ENCODE results near the gene ELL2.
"Not testable (repeated sequence)": the region's sequence is repeated elsewhere in the genome, so short reads cannot be mapped to it uniquely, and the experiment has no call there.

Gene ELL2

DNA sequence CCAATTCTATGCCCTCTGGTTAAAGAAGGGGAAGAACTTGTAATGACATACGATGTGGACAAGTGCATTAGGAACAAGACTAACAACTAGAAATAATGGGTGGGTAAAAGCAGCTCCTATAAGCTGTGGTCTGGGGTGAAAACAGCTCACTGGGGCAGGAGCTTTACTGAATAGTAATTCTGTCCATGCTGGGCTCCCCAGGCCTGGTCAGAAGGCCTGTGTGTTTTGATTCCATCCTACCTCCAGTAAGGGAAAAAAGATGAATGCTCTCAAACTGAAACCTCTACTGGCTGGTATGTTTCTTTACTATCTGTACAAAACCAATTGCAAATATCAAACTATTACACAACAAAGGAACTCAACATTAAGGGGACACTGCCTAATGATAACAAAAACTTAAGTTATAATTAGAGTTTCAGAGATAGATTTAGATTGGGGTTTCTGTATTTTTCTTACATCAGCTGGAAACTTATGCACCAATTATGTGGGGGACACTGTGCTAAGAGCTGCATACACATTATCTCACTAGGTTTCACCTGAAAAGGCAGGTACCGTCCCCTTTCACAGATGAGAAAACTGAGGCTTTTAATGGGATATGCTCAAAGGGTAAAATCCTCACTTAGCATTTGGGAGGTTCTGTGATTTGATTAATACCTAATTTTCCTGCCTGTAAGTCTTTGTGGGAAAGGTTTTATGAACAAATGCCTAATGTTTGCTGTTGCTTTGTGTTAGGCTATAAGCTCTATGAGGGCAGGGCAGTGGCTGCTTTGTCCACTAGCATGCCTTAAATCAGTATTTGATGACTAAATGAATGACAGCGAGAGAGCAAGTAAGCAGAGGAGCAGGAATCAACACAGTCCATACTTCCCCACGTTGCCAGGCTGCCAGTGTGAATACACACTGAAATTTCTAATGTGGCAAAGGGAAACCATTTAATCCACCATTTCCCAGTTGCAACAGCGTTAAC is 53.6 kb downstream of the ELL2 start:
- no peaks in the 10 kb centered on the region for H3K4me1 ChIP-seq (ENCODE audit: control insufficient read depth, insufficient read depth, low read length)
- H3K4me3 ChIP-seq (ENCODE audit: low read length) = no peak overlapping the region
- no peaks in the 10 kb centered on the region for H3K27me3 ChIP-seq (ENCODE audit: control insufficient read depth, insufficient read depth, low read length)
- H3K9ac ChIP-seq (ENCODE audit: low read length) = no peak overlapping the region
- no peaks in the 10 kb centered on the region for H3K36me3 ChIP-seq (ENCODE audit: control insufficient read depth, insufficient read depth, low read length)
- no peak overlapping the region for H3K27ac ChIP-seq (ENCODE audit: low read depth, low read length)

- Histone ChIP-seq H3K4me3 (ENCODE audit: low read length) (no peak overlapping the region), H3K9ac (ENCODE audit: low read length) (no peak overlapping the region), H3K27ac (ENCODE audit: low read depth, low read length) (no peak overlapping the region), H3K36me3 (ENCODE audit: control insufficient read depth, insufficient read depth, low read length) (no peaks in the 10 kb centered on the region), H3K4me1 (ENCODE audit: control insufficient read depth, insufficient read depth, low read length) (no peaks in the 10 kb centered on the region), H3K27me3 (ENCODE audit: control insufficient read depth, insufficient read depth, low read length) (no peaks in the 10 kb centered on the region)
Observed at GRCh38 chr5:95907067-95907705, 54.5 kb downstream of the ELL2 start.

- H3K27me3 ChIP-seq (ENCODE audit: control insufficient read depth, insufficient read depth, low read length); H3K36me3 ChIP-seq (ENCODE audit: control insufficient read depth, insufficient read depth, low read length); H3K27ac ChIP-seq (ENCODE audit: low read depth, low read length); H3K4me3 ChIP-seq (ENCODE audit: low read length); H3K4me1 ChIP-seq (ENCODE audit: control insufficient read depth, insufficient read depth, low read length); H3K9ac ChIP-seq (ENCODE audit: low read length): not testable (repeated sequence)
Observed at GRCh38 chr5:95906398-95906797, 55.3 kb downstream of the ELL2 start.

DNA sequence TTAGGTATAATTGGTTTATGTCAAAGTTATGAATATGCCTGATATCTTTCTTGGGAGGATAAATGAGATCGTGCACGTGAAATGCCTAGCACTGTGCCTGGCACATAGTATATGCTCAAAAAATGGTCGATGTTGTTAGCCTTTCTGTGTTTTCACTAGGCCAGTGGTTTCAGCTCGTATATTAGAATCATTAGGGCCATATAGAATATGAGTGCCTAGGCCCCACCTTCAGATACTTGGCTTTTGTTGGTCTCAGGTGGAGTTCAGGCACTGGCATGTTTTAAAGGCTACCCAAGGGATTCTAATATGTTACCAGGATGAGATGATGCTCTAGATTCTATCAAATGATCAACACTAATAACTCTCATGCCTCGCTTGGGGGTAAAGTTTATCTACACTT is 56.8 kb downstream of the ELL2 start:
- H3K9ac ChIP-seq (ENCODE audit: low read length) = no peak overlapping the region
- H3K4me3 ChIP-seq (ENCODE audit: low read length) = no peak overlapping the region
- H3K27me3 ChIP-seq (ENCODE audit: control insufficient read depth, insufficient read depth, low read length) = no peaks in the 10 kb centered on the region
- H3K36me3 ChIP-seq (ENCODE audit: control insufficient read depth, insufficient read depth, low read length) = no peaks in the 10 kb centered on the region
- H3K27ac ChIP-seq (ENCODE audit: low read depth, low read length) = no peak overlapping the region
- no peaks in the 10 kb centered on the region for H3K4me1 ChIP-seq (ENCODE audit: control insufficient read depth, insufficient read depth, low read length)

GRCh38 chr5:95903838-95904237 is 57.8 kb downstream of the ELL2 start:
- Histone ChIP-seq H3K27ac (ENCODE audit: low read depth, low read length) (no peak overlapping the region), H3K36me3 (ENCODE audit: control insufficient read depth, insufficient read depth, low read length) (no peaks in the 10 kb centered on the region)

DNA sequence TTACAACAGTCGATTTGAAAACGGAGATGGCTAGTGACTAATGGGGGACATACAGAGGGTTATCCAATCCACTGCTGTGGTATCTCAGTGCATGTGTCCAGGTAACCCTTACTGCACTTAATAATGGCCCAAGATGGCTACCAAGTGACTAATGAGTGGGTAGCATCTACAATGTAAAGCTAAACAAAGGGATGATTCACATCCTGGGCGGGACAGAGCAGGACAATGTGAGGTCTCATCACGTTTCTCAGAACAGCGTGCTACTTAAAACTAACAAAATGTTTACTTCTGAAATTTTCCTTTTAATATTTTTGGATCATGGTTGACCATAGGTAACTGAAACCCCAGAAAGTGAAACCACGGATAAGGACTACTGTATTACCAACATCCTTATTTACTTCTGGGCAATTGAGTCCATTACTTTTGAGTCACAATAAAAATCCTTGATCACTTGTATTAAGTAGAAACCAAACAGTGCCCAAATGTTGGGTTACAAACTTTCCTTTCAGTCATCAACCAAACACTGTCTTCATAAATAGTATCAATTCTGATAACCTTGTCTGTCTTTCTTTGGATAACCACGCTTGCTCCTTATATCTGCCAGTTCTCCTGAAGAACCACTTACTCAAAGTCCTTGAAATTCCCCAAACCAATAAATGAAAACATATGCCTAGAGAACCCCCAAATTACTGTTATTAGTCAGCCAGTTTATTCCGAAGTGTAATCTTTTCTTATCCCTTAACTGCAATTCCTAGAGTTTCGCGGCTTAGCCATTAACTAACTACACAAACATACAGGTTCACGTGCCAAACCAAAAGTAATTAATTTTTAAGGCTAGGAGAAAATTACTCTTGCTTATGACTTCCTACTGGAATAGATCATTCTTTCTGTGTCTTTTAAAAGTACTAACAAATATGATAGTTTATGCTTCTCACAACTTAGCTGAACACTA is 59.7 kb downstream of the ELL2 start:
- no peak overlapping the region for H3K9ac ChIP-seq (ENCODE audit: low read length)
- H3K4me1 ChIP-seq (ENCODE audit: control insufficient read depth, insufficient read depth, low read length) = no peaks in the 10 kb centered on the region
- no peaks in the 10 kb centered on the region for H3K27me3 ChIP-seq (ENCODE audit: control insufficient read depth, insufficient read depth, low read length)
- H3K27ac ChIP-seq (ENCODE audit: low read depth, low read length) = no peak overlapping the region
- H3K36me3 ChIP-seq (ENCODE audit: control insufficient read depth, insufficient read depth, low read length) = no peaks in the 10 kb centered on the region
- no peak overlapping the region for H3K4me3 ChIP-seq (ENCODE audit: low read length)

More at GRCh38 chr5:95903838-95904237, 57.8 kb downstream of the ELL2 start:
- H3K9ac ChIP-seq (ENCODE audit: low read length) = no peak overlapping the region
- H3K4me3 ChIP-seq (ENCODE audit: low read length) = no peak overlapping the region
- H3K27me3 ChIP-seq (ENCODE audit: control insufficient read depth, insufficient read depth, low read length) = no peaks in the 10 kb centered on the region
- H3K4me1 ChIP-seq (ENCODE audit: control insufficient read depth, insufficient read depth, low read length) = no peaks in the 10 kb centered on the region

- Histone ChIP-seq H3K4me3 (ENCODE audit: low read length) (no peak overlapping the region), H3K27ac (ENCODE audit: low read depth, low read length) (no peak overlapping the region), H3K36me3 (ENCODE audit: control insufficient read depth, insufficient read depth, low read length) (no peaks in the 10 kb centered on the region), H3K9ac (ENCODE audit: low read length) (no peak overlapping the region), H3K27me3 (ENCODE audit: control insufficient read depth, insufficient read depth, low read length) (no peaks in the 10 kb centered on the region), H3K4me1 (ENCODE audit: control insufficient read depth, insufficient read depth, low read length) (no peaks in the 10 kb centered on the region)
Observed at GRCh38 chr5:95900383-95900958, 61.2 kb downstream of the ELL2 start.

DNA sequence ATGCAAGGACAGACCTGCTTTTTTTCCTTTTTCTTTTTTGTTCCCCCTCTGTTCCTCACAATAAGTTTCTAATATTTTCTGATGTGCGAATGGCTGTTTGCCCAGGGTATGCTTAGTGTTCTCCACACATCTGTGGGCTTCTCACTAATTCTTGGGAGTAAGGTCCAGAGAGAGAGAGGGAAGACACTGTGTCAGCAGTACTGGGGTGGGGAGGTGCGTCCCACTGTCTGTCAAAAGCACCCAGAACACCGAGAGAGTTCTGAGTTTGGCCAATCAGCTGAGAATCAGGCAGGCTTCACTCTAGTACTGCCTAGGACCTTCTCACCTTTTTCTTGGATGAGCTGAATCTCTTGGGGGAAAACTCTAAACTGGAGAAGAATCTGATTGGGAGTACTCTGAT is 61.8 kb downstream of the ELL2 start:
- H3K9ac ChIP-seq (ENCODE audit: low read length) = no peak overlapping the region
- no peaks in the 10 kb centered on the region for H3K4me1 ChIP-seq (ENCODE audit: control insufficient read depth, insufficient read depth, low read length)
- H3K36me3 ChIP-seq (ENCODE audit: control insufficient read depth, insufficient read depth, low read length) = peaks cover 3% of the 10 kb centered on the region
- H3K27ac ChIP-seq (ENCODE audit: low read depth, low read length) = no peak overlapping the region
- no peaks in the 10 kb centered on the region for H3K27me3 ChIP-seq (ENCODE audit: control insufficient read depth, insufficient read depth, low read length)
- H3K4me3 ChIP-seq (ENCODE audit: low read length) = no peak overlapping the region

DNA sequence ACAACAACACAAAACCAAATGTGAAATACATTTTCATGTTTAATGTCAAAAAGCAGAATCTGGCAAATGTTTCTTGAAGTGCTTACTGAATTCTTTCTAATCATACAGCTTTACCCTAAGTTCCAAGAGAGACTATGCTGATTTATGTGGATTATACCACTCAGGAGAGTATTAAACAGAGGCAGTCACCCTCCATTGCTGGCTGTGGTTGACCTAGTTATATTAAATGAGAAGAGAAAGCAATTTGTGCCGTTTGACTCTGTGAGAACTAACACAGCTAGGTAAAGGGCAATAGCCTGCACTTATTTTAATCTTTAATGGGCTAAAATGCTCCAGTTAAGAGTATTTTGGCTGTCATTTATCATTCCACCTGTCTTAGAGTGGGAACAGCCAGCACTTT is 62.6 kb downstream of the ELL2 start:
- Histone ChIP-seq H3K27ac (ENCODE audit: low read depth, low read length) (no peak overlapping the region), H3K4me1 (ENCODE audit: control insufficient read depth, insufficient read depth, low read length) (no peaks in the 10 kb centered on the region), H3K27me3 (ENCODE audit: control insufficient read depth, insufficient read depth, low read length) (no peaks in the 10 kb centered on the region), H3K4me3 (ENCODE audit: low read length) (no peak overlapping the region), H3K36me3 (ENCODE audit: control insufficient read depth, insufficient read depth, low read length) (peaks cover 3% of the 10 kb centered on the region), H3K9ac (ENCODE audit: low read length) (no peak overlapping the region)

DNA sequence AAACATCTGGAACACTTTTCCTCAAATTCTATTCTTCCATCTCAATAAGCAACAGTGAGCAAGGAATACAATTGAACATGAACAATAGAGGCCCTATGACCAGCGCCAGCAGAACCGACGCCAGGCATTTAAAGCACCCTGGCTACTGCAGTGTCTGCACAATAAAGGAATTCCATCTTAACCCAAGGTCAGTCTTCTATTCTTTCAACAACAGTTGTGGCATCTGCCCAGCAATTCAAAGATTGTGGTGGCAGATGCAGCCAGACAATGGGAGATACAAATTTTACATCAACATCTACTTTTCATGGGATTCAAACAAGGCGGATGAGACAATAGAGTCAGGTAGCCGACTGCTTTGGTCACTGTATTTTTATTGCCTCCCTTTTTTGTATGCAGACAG is 65.9 kb downstream of the ELL2 start:
- Histone ChIP-seq H3K27me3 (ENCODE audit: control insufficient read depth, insufficient read depth, low read length) (no peaks in the 10 kb centered on the region), H3K4me1 (ENCODE audit: control insufficient read depth, insufficient read depth, low read length) (no peaks in the 10 kb centered on the region), H3K4me3 (ENCODE audit: low read length) (no peak overlapping the region), H3K9ac (ENCODE audit: low read length) (no peak overlapping the region), H3K27ac (ENCODE audit: low read depth, low read length) (no peak overlapping the region), H3K36me3 (ENCODE audit: control insufficient read depth, insufficient read depth, low read length) (peaks cover 3% of the 10 kb centered on the region)

- no peaks in the 10 kb centered on the region for H3K27me3 ChIP-seq (ENCODE audit: control insufficient read depth, insufficient read depth, low read length)
- H3K4me3 ChIP-seq (ENCODE audit: low read length) = no peak overlapping the region
- no peak overlapping the region for H3K9ac ChIP-seq (ENCODE audit: low read length)
- H3K36me3 ChIP-seq (ENCODE audit: control insufficient read depth, insufficient read depth, low read length) = peaks cover 3% of the 10 kb centered on the region
- H3K27ac ChIP-seq (ENCODE audit: low read depth, low read length) = no peak overlapping the region
- H3K4me1 ChIP-seq (ENCODE audit: control insufficient read depth, insufficient read depth, low read length) = no peaks in the 10 kb centered on the region
Observed at GRCh38 chr5:95895251-95895650, 66.4 kb downstream of the ELL2 start.

Measured in rectal smooth muscle tissue (tissue), 1 donor.